WTC11 (cell line): ENCODE results near the gene ATP6V1G2. TPM values are rescaled to one million over a fixed set of nuclear protein-coding genes. Genes with fewer than 3 reads are reported as not detected.

ENCODE experiments used
- ATAC-seq: fragments of 200-7000 bp; cut with Tn5 transposase; 2 replicates; pipeline ENCODE4 v1.10.0; 2021; ENCODE audit warnings: mild to moderate bottlenecking, moderate library complexity
- CTCF ChIA-PET: fragments of 300-600 bp; sonication (Branson Sonifier 250); formaldehyde crosslinking; loops from one replicate; lab custom pipeline; 2021; ENCODE audit warnings: antibody characterized with exemption; lab: Charles Lee
- POLR2A ChIA-PET: fragments of 350-600 bp; sonication (Branson Sonifier 250); formaldehyde crosslinking; loops from one replicate; lab custom pipeline; 2021; ENCODE audit warnings: antibody characterized with exemption; lab: Charles Lee
- DNase-seq: peaks from one replicate; pipeline ENCODE4 v3.0.0; 2021; ENCODE audit warnings: low spot score
- H3K27ac Mint-ChIP-seq: 2 replicates; pipeline ENCODE4 v1.8.0; 2021; ENCODE audit warnings: mixed read lengths
- H3K27me3 Mint-ChIP-seq: 2 replicates; pipeline ENCODE4 v1.8.0; 2021; ENCODE audit warnings: low read depth, mild to moderate bottlenecking, moderate library complexity, mixed read lengths
- H3K36me3 Mint-ChIP-seq: 2 replicates; pipeline ENCODE4 v1.8.0; 2021; ENCODE audit warnings: mixed read lengths
- H3K4me1 Mint-ChIP-seq: 2 replicates; pipeline ENCODE4 v1.8.0; 2022; ENCODE audit warnings: mixed read lengths
- H3K4me3 Mint-ChIP-seq: 2 replicates; pipeline ENCODE4 v1.8.0; 2021; ENCODE audit warnings: mild to moderate bottlenecking, moderate library complexity, mixed read lengths
- H3K9me3 Mint-ChIP-seq: 2 replicates; pipeline ENCODE4 v1.8.0; 2021; ENCODE audit warnings: mixed read lengths
- AR ChIP-seq: fragments of 250-450 bp; sonication (Bioruptor Pico); IDR thresholded peaks from 2 replicates; pipeline ENCODE4 v1.9.0; 2021; ENCODE audit warnings: mild to moderate bottlenecking
- E2F1 ChIP-seq: sonication (generic); formaldehyde crosslinking; IDR thresholded peaks from 2 replicates; pipeline ENCODE4 v1.8.0; 2022; ENCODE audit warnings: mild to moderate bottlenecking, missing genetic modification reagents
- EMX1 ChIP-seq: fragments of 250-450 bp; sonication (Bioruptor Pico); IDR thresholded peaks from 2 replicates; pipeline ENCODE4 v1.8.0; 2021; ENCODE audit warnings: mild to moderate bottlenecking
- GTF2I ChIP-seq: fragments of 250-450 bp; sonication (Bioruptor Pico); conservative IDR thresholded peaks from 2 replicates; pipeline ENCODE4 v1.4.0; 2021; ENCODE audit warnings: mild to moderate bottlenecking
- MLX ChIP-seq: sonication (generic); formaldehyde crosslinking; IDR thresholded peaks from 2 replicates; pipeline ENCODE4 v1.8.1; 2023; ENCODE audit warnings: mild to moderate bottlenecking, missing genetic modification reagents, moderate library complexity
- MYBL2 ChIP-seq: sonication (generic); formaldehyde crosslinking; IDR thresholded peaks from 2 replicates; pipeline ENCODE4 v1.8.1; 2023; ENCODE audit warnings: mild to moderate bottlenecking, moderate library complexity, missing genetic modification reagents
- NFE2L1 ChIP-seq: sonication (generic); formaldehyde crosslinking; IDR thresholded peaks from 2 replicates; pipeline ENCODE4 v1.8.1; 2023; ENCODE audit warnings: missing genetic modification reagents
- SP1 ChIP-seq: sonication (generic); formaldehyde crosslinking; conservative IDR thresholded peaks from 2 replicates; pipeline ENCODE4 v1.8.1; 2022; ENCODE audit warnings: missing genetic modification reagents
- ZNF425 ChIP-seq: fragments of 250-450 bp; sonication (Bioruptor Pico); conservative IDR thresholded peaks from 2 replicates; pipeline ENCODE4 v1.9.0; 2021; ENCODE audit warnings: mild to moderate bottlenecking
- ZNF532 ChIP-seq: fragments of 250-450 bp; sonication (Bioruptor Pico); IDR thresholded peaks from 2 replicates; pipeline ENCODE4 v1.9.0; 2021; ENCODE audit warnings: mild to moderate bottlenecking, borderline replicate concordance
- ZNF671 ChIP-seq: fragments of 250-450 bp; sonication (Bioruptor Pico); IDR thresholded peaks from 2 replicates; pipeline ENCODE4 v1.8.0; 2021; ENCODE audit warnings: mild to moderate bottlenecking
- total RNA-seq: library from RNA; stranded (reverse); gene quantifications from 3 replicates; pipeline ENCODE4 v1.2.3, GENCODE V29; 2021

ATP6V1G2 gene
- total RNA-seq, 1 experiment from 2014 or later = 4.0 TPM

GRCh38 chr6:31534011-31534410 lies 12.4 kb downstream of the ATP6V1G2 start:
- H3K36me3 Mint-ChIP-seq = peaks cover 89% of the 10 kb centered on the region
- ATAC-seq (no peak), DNase-seq (no peak)
- no peaks in the 10 kb centered on the region for H3K27me3 Mint-ChIP-seq
- TF ChIP-seq ZNF425 (CRISPR knock-in tag) (peak; percentile 24; the same call in 1 of the 2 replicates), NFE2L1 (no peak), EMX1 (CRISPR knock-in tag) (no peak; the same call in 1 of the 2 replicates), MYBL2 (CRISPR knock-in tag) (no peak), E2F1 (CRISPR knock-in tag) (no peak), ZNF671 (CRISPR knock-in tag) (0 out of 2 replicates have a peak, but pooled peaks have one; percentile 29), MLX (CRISPR knock-in tag) (no peak)
- H3K9me3 Mint-ChIP-seq = no peaks in the 10 kb centered on the region
- H3K27ac Mint-ChIP-seq = no peak overlapping the region
- H3K4me3 Mint-ChIP-seq = no peak overlapping the region
- ChIA-PET POLR2A (no interaction called here), CTCF (no interaction called here)
- peaks cover 49% of the 10 kb centered on the region for H3K4me1 Mint-ChIP-seq

GRCh38 chr6:31533455-31533841 lies 13.0 kb downstream of the ATP6V1G2 start:
- Mint-ChIP-seq H3K36me3 (peaks cover 83% of the 10 kb centered on the region), H3K27ac (peak overlapping the region; percentile 53), H3K4me3 (no peak overlapping the region), H3K4me1 (peaks cover 48% of the 10 kb centered on the region), H3K27me3 (no peaks in the 10 kb centered on the region), H3K9me3 (no peaks in the 10 kb centered on the region)
- DNase-seq (no peak), ATAC-seq (no peak)
- ChIA-PET CTCF (no interaction called here), POLR2A (no interaction called here)
- TF ChIP-seq SP1 (no peak), AR (CRISPR knock-in tag) (no peak), MYBL2 (CRISPR knock-in tag) (no peak), GTF2I (CRISPR knock-in tag) (no peak), ZNF532 (CRISPR knock-in tag) (no peak)
